Mammary epithelial cell (primary cell): Measurements from ENCODE around the gene MUC2.

ENCODE experiments used
- CTCF ChIP-seq, 2 donors: IDR thresholded peaks in 1 of 2; conservative IDR thresholded peaks in 1 of 2; 2 replicates each; pipeline ENCODE4 v1.5.1; 2011 to 2012; ENCODE audit warnings: inconsistent platforms in 2 of 2, low read length in 2 of 2, mild to moderate bottlenecking in 2 of 2, control low read depth in 1 of 2, low read depth in 1 of 2; ENCODE audit not compliant: insufficient read depth in 1 of 2; ENCODE audit errors: extremely low read depth in 1 of 2
- EZH2 ChIP-seq: IDR thresholded peaks from 2 replicates; pipeline ENCODE4 v1.6.1; 2012; ENCODE audit warnings: low read length, inconsistent platforms, borderline replicate concordance

GRCh38 chr11:1108246-1108900 lies 33.7 kb downstream of the MUC2 start:
- TF ChIP-seq EZH2 = no peak
- no peak for TF ChIP-seq CTCF (conservative IDR thresholded peaks at IDR 0.05 in 1 of 2, IDR thresholded peaks at IDR 0.05 in 1 of 2; ENCODE audit: extremely low read depth in 1 of 2, insufficient read depth in 1 of 2, low read depth in 1 of 2, low read length in 2 of 2)
